ENCODE data around the gene LRRC19. TPM values are rescaled to one million over a fixed set of nuclear protein-coding genes. Genes with fewer than 3 reads are reported as not detected.

Gene LRRC19
- polyA plus RNA-seq, 3 donors: not detected

- no peaks in the 10 kb centered on the region for H3K27me3 Mint-ChIP-seq (ENCODE audit: low read depth in 3 of 3)
- peaks cover 0 to 2% (median 0%) of the 10 kb centered on the region in 7 donors for H3K9me3 Mint-ChIP-seq
- peak overlapping the region; percentile 62 to 96 for H3K27ac ChIP-seq (ENCODE audit: low read depth in 1 of 2, low read length in 2 of 2)
- no peak for DNase-seq
- H3K9me3 ChIP-seq (replicated peaks in 1 of 2; ENCODE audit: control insufficient read depth in 1 of 2, insufficient read depth in 1 of 2, low read length in 2 of 2): no peaks in the 10 kb centered on the region
- intact Hi-C loops (cut with micrococcal nuclease): no loop called here
- no peak for TF ChIP-seq CTCF (IDR thresholded peaks at IDR 0.05)
- H3K4me3 ChIP-seq (replicated peaks in 1 of 3; ENCODE audit: low read depth in 2 of 3, low read length in 3 of 3): peak overlapping the region; percentile 67 to 97 (median 91)
- H3K4me2 ChIP-seq (replicated peaks; ENCODE audit: extremely low read depth, low read length, poor library complexity, severe bottlenecking): peak overlapping the region; percentile 91
- peak overlapping the region; percentile 91 to 97 (median 96) for H3K27ac Mint-ChIP-seq
- H3K36me3 Mint-ChIP-seq: no peaks in the 10 kb centered on the region
- H3K4me3 Mint-ChIP-seq: peak overlapping the region; percentile 83 to 96
- 48% methylated on average over 2 of the region's 6 CpGs for WGBS (ENCODE audit: insufficient coverage)
- no peaks in the 10 kb centered on the region for H3K27me3 ChIP-seq (ENCODE audit: control insufficient read depth in 2 of 2, insufficient read depth in 2 of 2, low read length in 2 of 2)
- peaks cover 8% of the 10 kb centered on the region for H3K79me2 ChIP-seq (ENCODE audit: insufficient read depth, low read length)
- peak overlapping the region; percentile 94 for H2AFZ ChIP-seq (ENCODE audit: insufficient read depth, low read depth, low read length, poor library complexity, severe bottlenecking)
- no peaks in the 10 kb centered on the region for H4K20me1 ChIP-seq (ENCODE audit: insufficient read depth, low read length)
- peaks cover 28% of the 10 kb centered on the region for H3K4me1 Mint-ChIP-seq
- H3K9ac ChIP-seq (ENCODE audit: insufficient read depth, low read length, poor library complexity, severe bottlenecking): peak overlapping the region; percentile 82
- no peaks in the 10 kb centered on the region for H3K36me3 ChIP-seq (replicated peaks in 1 of 2; ENCODE audit: control insufficient read depth in 1 of 2, insufficient read depth in 2 of 2, low read length in 2 of 2)
- peaks cover 28 to 34% of the 10 kb centered on the region in 2 donors for H3K4me1 ChIP-seq (ENCODE audit: control insufficient read depth in 1 of 2, insufficient read depth in 2 of 2, low read length in 2 of 2)
Observed at GRCh38 chr9:26956860-26957233, 48.6 kb downstream of the LRRC19 start.

- Mint-ChIP-seq H3K36me3 (no peaks in the 10 kb centered on the region), H3K27me3 (ENCODE audit: low read depth in 3 of 3) (no peaks in the 10 kb centered on the region), H3K9me3 (peaks cover 0 to 2% (median 0%) of the 10 kb centered on the region in 7 donors), H3K27ac (peak within 1 kb of the TSS; percentile 91 to 97 (median 96)), H3K4me3 (peak within 1 kb of the TSS; percentile 83 to 96), H3K4me1 (peaks cover 28% of the 10 kb centered on the region)
- Histone ChIP-seq H4K20me1 (ENCODE audit: insufficient read depth, low read length) (no peaks in the 10 kb centered on the region), H3K27ac (ENCODE audit: low read depth in 1 of 2, low read length in 2 of 2) (peak within 1 kb of the TSS; percentile 62 to 96), H3K4me3 (replicated peaks in 1 of 3; ENCODE audit: low read depth in 2 of 3, low read length in 3 of 3) (peak within 1 kb of the TSS; percentile 67 to 97 (median 91)), H3K9me3 (replicated peaks in 1 of 2; ENCODE audit: control insufficient read depth in 1 of 2, insufficient read depth in 1 of 2, low read length in 2 of 2) (no peaks in the 10 kb centered on the region), H3K36me3 (replicated peaks in 1 of 2; ENCODE audit: control insufficient read depth in 1 of 2, insufficient read depth in 2 of 2, low read length in 2 of 2) (no peaks in the 10 kb centered on the region), H3K27me3 (ENCODE audit: control insufficient read depth in 2 of 2, insufficient read depth in 2 of 2, low read length in 2 of 2) (no peaks in the 10 kb centered on the region), H2AFZ (ENCODE audit: insufficient read depth, low read depth, low read length, poor library complexity, severe bottlenecking) (peak within 1 kb of the TSS; percentile 94), H3K4me1 (ENCODE audit: control insufficient read depth in 1 of 2, insufficient read depth in 2 of 2, low read length in 2 of 2) (peaks cover 28 to 34% of the 10 kb centered on the region in 2 donors), H3K4me2 (replicated peaks; ENCODE audit: extremely low read depth, low read length, poor library complexity, severe bottlenecking) (peak within 1 kb of the TSS; percentile 91), H3K79me2 (ENCODE audit: insufficient read depth, low read length) (peaks cover 8% of the 10 kb centered on the region), H3K9ac (ENCODE audit: insufficient read depth, low read length, poor library complexity, severe bottlenecking) (peak within 1 kb of the TSS; percentile 82)
- intact Hi-C loops (cut with micrococcal nuclease): no loop called here
- WGBS (ENCODE audit: insufficient coverage): 0% methylated on average over 39 of the region's 53 CpGs
- peak; percentile 94 to 97 (median 96) for DNase-seq
- TF ChIP-seq CTCF (IDR thresholded peaks at IDR 0.05): no peak
Observed at GRCh38 chr9:26955921-26956859, 49.3 kb downstream of the LRRC19 start, which contains the start of gene IFT74. Gene IFT74, plus strand, starts transcription at chr9:26956412. Its CDS starts 5,556 bp downstream, at chr9:26961968.

Data from CD14-positive monocyte (primary cell).